ENCODE measurements around the gene PEAR1. TPM values are rescaled to one million over a fixed set of nuclear protein-coding genes. Genes with fewer than 3 reads are reported as not detected.
A peak's percentile ranks its signal among the peaks of the same experiment; 100 is the strongest.

Gene PEAR1
- total and polyA plus RNA-seq, 2 of the 8 experiments (the other 6 are each of a cell fraction or from before 2014, with no cell fraction given): 0.63 to 0.71 TPM

- Histone ChIP-seq H2BK5ac (ENCODE audit: low read depth, low read length) (no peak overlapping the region), H3K79me1 (ENCODE audit: low read depth, low read length) (no peaks in the 10 kb centered on the region), H4K8ac (ENCODE audit: extremely low read depth, insufficient read depth, low read length) (peak overlapping the region; percentile 45; the same call in 1 of the 2 replicates), H2BK15ac (ENCODE audit: low read length) (peak overlapping the region; percentile 99; the same call in 1 of the 2 replicates), H2BK120ac (replicated peaks; ENCODE audit: low read depth, low read length) (no peak overlapping the region), H2BK12ac (ENCODE audit: low read depth, low read length) (peak overlapping the region; percentile 80; the same call in 1 of the 2 replicates), H3K4me1 (replicated peaks in 1 of 4; ENCODE audit: control insufficient read depth in 3 of 4, insufficient read depth in 4 of 4, low read length in 3 of 4) (peaks cover 2 to 12% (median 10%) of the 10 kb centered on the region in 4 experiments), H3K14ac (ENCODE audit: insufficient read length) (no peak overlapping the region), H4K91ac (replicated peaks; ENCODE audit: insufficient read length, low read length) (peak overlapping the region; percentile 69), H2BK20ac (ENCODE audit: low read length) (no peak overlapping the region), H3K79me2 (ENCODE audit: control insufficient read depth in 1 of 2, insufficient read depth in 2 of 2, low read length in 2 of 2) (no peaks in the 10 kb centered on the region), H4K20me1 (replicated peaks in 1 of 2; ENCODE audit: control insufficient read depth in 1 of 2, insufficient read depth in 2 of 2, low read length in 2 of 2) (peaks cover 0 to 6% of the 10 kb centered on the region in 2 experiments), H3K23me2 (ENCODE audit: low read depth, low read length) (peaks cover 3% of the 10 kb centered on the region; the same call in 1 of the 2 replicates), H3K27me3 (replicated peaks in 1 of 4; ENCODE audit: control insufficient read depth in 3 of 4, extremely low read depth in 1 of 4, insufficient read depth in 3 of 4, low read length in 3 of 4) (peaks cover 0 to 15% (median 11%) of the 10 kb centered on the region in 4 experiments; a peak in 6 of 7 replicates), H3K56ac (replicated peaks; ENCODE audit: insufficient read length, low read depth, low read length) (no peak overlapping the region), H3K4me2 (ENCODE audit: insufficient read depth in 1 of 2, low read depth in 2 of 2, low read length in 2 of 2) (peak overlapping the region; percentile 43 to 91), H2AK5ac (ENCODE audit: low read depth, low read length) (no peak overlapping the region), H3K9me3 (ENCODE audit: insufficient read depth in 2 of 2, low read depth in 1 of 2, low read length in 1 of 2) (peaks cover 0 to 4% of the 10 kb centered on the region in 2 experiments; a peak in 1 of 4 replicates), H4K5ac (ENCODE audit: insufficient read length, low read depth, low read length) (peak overlapping the region; percentile 38), H3K4ac (replicated peaks; ENCODE audit: insufficient read length, low read depth, low read length) (no peak overlapping the region), H3K27ac (ENCODE audit: low read depth, low read length) (no peak overlapping the region), H3K18ac (ENCODE audit: extremely low read depth, low read length) (0 out of 2 replicates have a peak overlapping the region, but pooled peaks have one; percentile 88), H3K9ac (replicated peaks in 1 of 4; ENCODE audit: extremely low read depth in 1 of 4, low read depth in 3 of 4, low read length in 3 of 4) (no peak overlapping the region), H3K36me3 (ENCODE audit: control insufficient read depth in 2 of 4, insufficient read depth in 4 of 4, low read length in 3 of 4) (no peaks in the 10 kb centered on the region), H3K23ac (ENCODE audit: insufficient read length) (no peak overlapping the region), H2AFZ (ENCODE audit: low read length) (peak overlapping the region; percentile 96; the same call in 1 of the 2 replicates), H3K4me3 (ENCODE audit: extremely low read depth in 1 of 4, insufficient read depth in 2 of 4, low read depth in 3 of 4, low read length in 4 of 4) (peak overlapping the region in 3 of 4 experiments; percentile 45 to 56 (median 49); a peak in 6 of 8 replicates)
- ChIA-PET POLR2A (ENCODE audit: partially characterized antibody) (interaction anchor here (0.7 to 2.0 kb wide), 3 partner anchors 9 to 17 kb away, joined by 3 to 5 read pairs (median 4); no protein-coding TSS in a partner anchor), CTCF (ENCODE audit: partially characterized antibody) (interaction anchor here (0.6 to 4.5 kb wide), 16 partner anchors 11 to 630 kb away, joined by 3 to 73 read pairs (median 4); partner anchors contain the start of genes METTL25B and NTRK1)
- DNase-seq (ENCODE audit: low read depth in 1 of 2, low spot score in 2 of 2): peak in 1 of 2 experiments; percentile 93
- WGBS, 2 experiments (ENCODE audit: extremely low coverage in 1 of 2, insufficient coverage in 1 of 2, insufficient read length in 1 of 2, insufficient replicate concordance in 2 of 2, low coverage in 1 of 2, low lambda C conversion rate in 2 of 2, missing lambda C conversion rate in 1 of 2): 20% methylated on average over 18 of the region's 18 CpGs; no CpG with 5 or more reads in 1 of the 2 experiments
- no peak for FAIRE-seq
- TF ChIP-seq BRCA1 (IDR thresholded peaks at IDR 0.05; ENCODE audit: low read depth, low read length) (no peak), KDM4A (IDR thresholded peaks at IDR 0.05; ENCODE audit: low read depth, low read length, severe bottlenecking) (peak; percentile 46), HDAC6 (IDR thresholded peaks at IDR 0.05; ENCODE audit: low read depth, low read length) (no peak), SIN3A (conservative IDR thresholded peaks at IDR 0.05 in 1 of 2, IDR thresholded peaks at IDR 0.05 in 1 of 2; ENCODE audit: low read depth in 1 of 2, low read length in 2 of 2) (0 out of 4 replicates have a peak, but pooled peaks of 1 of the 2 experiments have one; percentile 40), RAD21 (IDR thresholded peaks at IDR 0.05 in 1 of 2, conservative IDR thresholded peaks at IDR 0.05 in 1 of 2; ENCODE audit: low read depth in 2 of 2, low read length in 2 of 2) (peak; percentile 34 to 46), KDM1A (IDR thresholded peaks at IDR 0.05; ENCODE audit: borderline replicate concordance, low read length) (peak; percentile 67; the same call in 1 of the 2 replicates), JUN (IDR thresholded peaks at IDR 0.05; ENCODE audit: low read depth, low read length) (no peak), BACH1 (IDR thresholded peaks at IDR 0.05; ENCODE audit: low read length) (no peak)
These were observed 16.8 kb downstream of the PEAR1 start for GRCh38 chr1:156910309-156910782.
